Fibroblast of skin of right biceps (primary cell): ENCODE data around the gene TMPRSS6.

Source experiments
- DNase-seq: peaks from one replicate; pipeline ENCODE4 v3.0.0-alpha.2; 2013

TMPRSS6 gene

DNA sequence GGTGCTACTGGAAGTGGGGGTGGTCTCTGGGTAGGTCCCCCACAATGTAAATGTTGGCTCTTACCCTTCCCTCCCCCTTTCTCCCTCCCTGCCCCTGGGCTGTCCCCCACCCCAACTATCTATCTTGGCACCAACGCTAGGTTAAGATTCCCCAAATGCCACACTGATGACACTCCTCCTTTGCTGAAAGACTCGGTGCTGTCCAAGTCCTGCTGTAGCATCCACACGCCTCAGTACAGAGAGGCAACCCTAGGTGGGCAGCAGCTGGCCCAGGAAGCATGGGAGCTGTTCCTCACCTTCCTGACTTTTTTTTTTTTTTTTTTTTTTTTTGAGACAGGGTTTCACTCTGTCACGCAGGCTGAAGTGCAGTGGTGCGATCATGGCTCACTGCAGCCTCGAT lies 61.4 kb downstream of the TMPRSS6 start:
- peak; percentile 25 for DNase-seq

DNA sequence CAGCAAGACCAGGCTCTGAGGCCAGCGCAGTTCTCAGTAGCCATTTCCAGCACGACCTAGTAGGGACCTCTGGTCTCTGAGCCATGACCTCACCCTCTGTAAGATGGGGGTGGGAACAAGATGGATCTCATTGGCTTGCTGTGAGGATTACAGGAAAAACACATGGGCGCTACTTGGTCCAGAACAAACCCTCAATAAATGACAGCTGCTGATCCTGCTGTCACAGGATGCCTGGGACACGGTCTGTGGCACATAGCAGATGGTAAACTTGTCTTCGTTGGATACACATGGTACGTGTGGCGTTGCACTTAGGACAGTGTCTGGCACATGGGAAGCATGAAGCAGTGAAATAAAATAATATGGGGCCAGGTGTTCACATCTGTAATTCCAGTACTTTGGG lies 62.5 kb downstream of the TMPRSS6 start:
- DNase-seq: no peak

DNA sequence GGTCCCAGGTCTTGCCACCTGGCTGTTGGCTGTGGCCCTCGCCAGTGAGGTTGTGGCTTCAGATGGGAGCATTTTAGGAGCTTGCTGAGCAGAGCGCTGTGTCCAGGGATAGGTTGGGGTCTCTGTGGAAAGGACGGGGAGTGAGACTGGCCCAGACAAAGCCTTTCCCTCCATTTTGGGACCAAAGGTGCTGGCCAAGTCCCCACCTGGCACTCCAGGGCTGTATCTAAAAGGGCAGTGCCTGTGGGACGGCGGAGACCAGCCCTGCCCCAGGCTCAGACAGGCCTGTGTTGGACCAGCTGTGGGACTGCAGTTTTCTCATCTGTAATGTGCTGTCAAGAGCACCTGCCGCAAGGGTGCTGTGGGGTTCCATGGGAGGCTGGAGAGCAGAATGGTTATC lies 62.9 kb downstream of the TMPRSS6 start:
- DNase-seq: no peak

DNA sequence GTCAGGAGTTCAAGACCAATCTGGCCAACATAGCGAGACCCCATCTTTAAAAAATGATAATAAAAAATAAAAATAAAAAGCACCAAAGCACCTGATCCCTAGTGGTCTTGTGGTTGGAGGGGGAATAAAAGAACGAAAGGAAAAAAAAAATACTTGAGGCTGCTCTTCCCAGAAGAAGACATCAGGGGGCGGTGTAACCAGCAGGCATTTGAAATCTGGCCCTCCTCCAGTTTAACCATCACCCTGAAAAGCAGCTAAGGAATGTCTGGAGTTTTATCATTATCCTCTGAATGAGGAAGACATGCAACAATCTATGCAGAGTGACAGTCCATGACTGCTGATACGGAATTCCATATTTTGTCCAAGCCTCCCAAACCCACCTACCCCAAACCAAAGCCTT lies 63.6 kb downstream of the TMPRSS6 start:
- DNase-seq: peak; percentile 74

- no peak for DNase-seq
Measured at GRCh38 chr22:37044634-37045625, 64.6 kb downstream of the TMPRSS6 start.

DNA sequence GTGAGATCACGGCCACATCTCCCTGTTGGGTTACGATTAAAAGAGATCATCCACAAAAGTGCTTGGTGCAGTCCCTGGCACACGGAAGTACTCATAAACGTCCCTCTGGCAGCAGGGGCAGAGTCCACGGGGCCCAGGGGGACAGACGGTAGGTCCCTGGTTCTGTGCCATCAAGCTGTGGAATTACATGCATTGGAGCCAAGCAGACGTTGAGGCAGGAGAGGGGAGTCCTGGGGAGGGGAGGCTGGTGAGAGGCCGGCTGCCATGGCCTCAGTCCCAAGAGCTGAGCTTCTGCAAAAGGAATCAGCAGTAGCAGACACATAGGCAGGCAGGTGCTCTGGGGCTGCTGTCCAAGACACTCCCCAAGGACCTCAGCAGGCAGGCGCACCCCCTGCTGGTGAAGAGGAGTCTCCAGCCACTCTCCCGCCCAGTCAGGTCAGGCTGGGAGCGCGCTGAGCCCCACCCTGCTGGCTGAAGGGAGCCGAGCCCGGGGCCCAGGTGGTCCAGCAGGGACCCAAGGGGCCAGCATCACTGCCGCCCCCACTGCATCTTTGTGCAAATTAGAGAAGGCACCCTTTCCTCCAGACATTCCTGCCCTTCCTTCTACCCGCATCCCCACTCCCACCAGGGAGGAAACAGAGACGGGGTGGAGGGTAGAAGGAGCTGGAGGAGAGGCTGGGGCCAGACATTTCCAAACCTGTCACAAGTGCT lies 65.5 kb downstream of the TMPRSS6 start:
- DNase-seq: peak; percentile 25

DNA sequence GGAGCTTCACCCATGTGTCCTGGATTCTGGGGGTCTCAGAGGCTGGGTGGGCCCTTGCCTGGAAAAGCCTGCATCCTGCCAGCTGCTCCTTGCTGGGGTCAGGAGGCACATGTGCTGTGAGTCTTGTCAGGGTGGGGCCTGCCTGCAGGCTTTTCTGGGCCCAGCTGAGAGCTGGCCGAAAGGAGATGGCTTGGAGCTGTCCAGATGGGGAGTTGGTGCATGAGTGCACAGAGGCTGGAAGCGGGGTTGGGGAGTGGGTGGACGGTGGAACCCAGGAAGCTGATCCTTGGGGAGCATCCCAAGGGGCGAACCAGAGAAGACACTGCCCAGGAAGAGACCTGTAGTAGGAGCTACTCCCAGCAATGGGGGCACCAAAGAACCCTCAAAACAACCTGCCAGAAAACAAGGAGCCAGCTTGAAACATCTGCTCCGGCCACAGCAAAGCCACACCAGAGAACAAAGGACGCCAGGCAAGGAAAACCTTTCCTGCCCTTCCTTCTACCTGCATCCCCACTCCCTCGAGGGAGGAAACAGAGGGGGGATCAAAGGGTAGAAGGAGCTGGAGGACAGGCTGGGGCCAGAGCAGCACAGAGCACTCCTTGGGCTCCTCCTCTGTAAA lies 66.2 kb downstream of the TMPRSS6 start:
- DNase-seq: no peak

DNA sequence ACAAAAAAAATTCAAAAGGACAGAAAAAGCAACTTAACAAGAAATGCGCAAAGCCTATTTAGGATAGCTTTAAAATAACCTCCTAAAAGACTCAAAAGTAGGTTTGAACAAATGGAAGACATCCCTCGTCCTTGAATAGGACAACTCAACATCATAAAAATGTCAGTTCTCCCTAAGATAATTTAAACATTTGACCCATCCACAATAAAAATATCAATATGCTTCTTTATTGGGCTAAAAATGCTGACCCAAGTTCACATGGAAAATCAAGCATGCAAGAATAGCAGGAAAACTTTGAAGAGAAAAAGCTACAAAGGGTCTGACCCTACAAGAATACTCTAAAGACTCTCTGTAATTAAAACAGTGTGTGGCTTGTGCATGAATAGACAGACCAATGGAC lies 70.0 kb downstream of the TMPRSS6 start:
- no peak for DNase-seq

GRCh38 chr22:37037669-37038068 lies 71.8 kb downstream of the TMPRSS6 start:
- DNase-seq: no peak

GRCh38 chr22:37036655-37037377 lies 72.7 kb downstream of the TMPRSS6 start:
- no peak for DNase-seq

- no peak for DNase-seq
Measured at GRCh38 chr22:37033605-37034430, 75.7 kb downstream of the TMPRSS6 start.

GRCh38 chr22:37032535-37033460 lies 76.7 kb downstream of the TMPRSS6 start:
- peak; percentile 71 for DNase-seq

DNA sequence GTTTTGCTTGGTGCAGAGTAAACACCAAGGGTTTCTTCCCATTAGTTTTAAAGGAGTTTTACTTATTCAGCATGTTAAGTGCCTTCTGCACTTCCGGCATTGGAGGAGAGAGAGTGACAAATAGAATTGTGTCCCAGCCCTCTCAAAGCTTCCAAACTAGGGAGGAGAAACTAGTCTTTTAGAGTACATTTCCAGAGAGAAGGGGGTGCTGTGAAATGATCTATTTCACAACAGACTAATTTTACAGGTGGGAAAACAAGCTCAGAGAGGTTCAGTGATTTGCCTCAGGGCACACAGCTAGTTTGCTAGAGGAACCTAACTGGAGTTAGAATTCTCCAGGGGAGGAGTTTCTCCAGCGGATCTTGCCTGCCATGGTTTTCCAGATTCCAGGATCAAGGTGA lies 77.4 kb downstream of the TMPRSS6 start:
- DNase-seq: no peak

GRCh38 chr22:37030560-37031281 lies 78.8 kb downstream of the TMPRSS6 start:
- DNase-seq: no peak

- no peak for DNase-seq
Measured at GRCh38 chr22:37028692-37029674, 80.5 kb downstream of the TMPRSS6 start.

- DNase-seq: no peak
Measured at GRCh38 chr22:37027556-37027955, 82.0 kb downstream of the TMPRSS6 start.

DNA sequence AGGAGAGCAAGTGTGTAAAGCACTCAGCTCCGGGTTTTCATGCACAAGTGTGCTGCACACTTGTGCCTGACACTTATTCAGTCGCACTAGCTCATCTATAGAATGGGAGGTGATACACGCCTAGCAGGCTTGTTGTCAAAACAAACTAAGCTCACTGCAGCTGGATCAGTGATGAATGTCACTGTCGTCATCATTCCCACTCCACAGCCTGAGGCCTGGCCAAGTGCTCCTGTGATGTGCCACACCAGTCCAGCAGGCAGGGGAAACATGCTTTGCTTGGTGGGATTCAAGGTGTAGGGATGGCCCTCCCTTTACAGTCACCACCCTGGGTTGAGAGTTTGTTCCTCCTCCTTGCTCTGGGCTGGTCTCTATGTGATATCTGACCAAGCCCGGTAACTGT lies 83.2 kb downstream of the TMPRSS6 start:
- no peak for DNase-seq

DNA sequence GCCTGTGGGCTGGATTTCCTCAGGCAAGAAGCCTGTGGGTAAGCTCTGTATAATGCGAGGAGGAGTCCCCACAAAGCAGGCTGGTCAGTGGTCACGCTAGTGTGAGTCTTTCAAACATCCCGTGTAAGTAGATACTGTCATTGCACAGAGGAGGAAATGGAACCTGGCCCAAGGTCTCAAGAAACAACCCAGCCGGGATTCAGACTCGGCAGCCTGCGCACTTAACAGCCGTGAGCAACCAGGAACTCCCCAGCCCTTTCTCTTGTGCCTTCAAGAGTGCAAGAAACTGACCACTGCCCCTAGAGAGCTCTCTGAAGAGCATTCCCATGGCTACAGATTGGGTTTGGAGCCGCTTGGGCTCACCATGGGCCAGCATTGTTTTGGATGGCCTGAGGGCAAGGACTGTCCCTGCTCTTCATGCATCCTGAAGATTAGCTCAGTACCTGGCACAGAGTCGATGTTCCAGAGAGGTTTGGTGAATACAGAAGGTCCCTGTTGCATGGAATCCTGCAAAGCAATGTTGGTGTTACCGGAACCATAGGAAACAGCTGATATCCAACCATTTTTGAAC lies 83.9 kb downstream of the TMPRSS6 start:
- DNase-seq: no peak
